Esophagus squamous epithelium (tissue), 5 donors: Measurements from ENCODE around the gene RNASEL. TPM values are rescaled to one million over a fixed set of nuclear protein-coding genes. Genes with fewer than 3 reads are reported as not detected.

Experiments used
- DNase-seq: peaks from one replicate; lab custom pipeline; 2025; lab: John Stamatoyannopoulos, UW
- H3K27ac ChIP-seq, 4 donors: fragments of 200-600 bp; sonication (generic); one replicate each; pipeline ENCODE4 v1.5.1; 2016 to 2019; ENCODE audit warnings: mild to moderate bottlenecking in 1 of 4
- H3K27me3 ChIP-seq, 4 donors: fragments of 200-600 bp; sonication (generic); 1 replicate in 3 of 4; 2 replicates in 1 of 4; pipeline versions ENCODE4 v1.5.1 to v1.6.0; 2017 to 2021; ENCODE audit warnings: antibody characterized with exemption in 1 of 4
- H3K36me3 ChIP-seq, 3 donors: fragments of 200-600 bp; sonication (generic); one replicate each; pipeline ENCODE4 v1.5.1; 2016 to 2019
- H3K4me1 ChIP-seq, 3 donors: fragments of 200-600 bp; sonication (generic); one replicate each; pipeline ENCODE4 v1.5.1; 2017 to 2019
- H3K4me3 ChIP-seq, 4 donors: fragments of 200-600 bp; sonication (generic); 1 replicate in 3 of 4; 2 replicates in 1 of 4; pipeline ENCODE4 v1.5.1; 2016 to 2019; ENCODE audit warnings: mild to moderate bottlenecking in 2 of 4, moderate library complexity in 1 of 4
- H3K9me3 ChIP-seq, 3 donors: fragments of 200-600 bp; sonication (generic); one replicate each; pipeline ENCODE4 v1.5.1; 2016 to 2019
- CTCF ChIP-seq, 6 experiments: fragments of 450-650 bp in 4 of 6; fragments of 200-600 bp in 2 of 6; sonication (generic) in 2 of 6; IDR thresholded peaks; one replicate each; pipeline ENCODE4 v1.5.1; 2016 to 2019; ENCODE audit warnings: antibody characterized with exemption in 6 of 6, mild to moderate bottlenecking in 4 of 6, moderate library complexity in 4 of 6
- POLR2A ChIP-seq, 4 donors: fragments of 450-650 bp; IDR thresholded peaks; one replicate each; pipeline ENCODE4 v1.6.1; 2017; ENCODE audit warnings: antibody characterized with exemption in 4 of 4, mild to moderate bottlenecking in 4 of 4, moderate library complexity in 3 of 4
- WGBS, 2 donors: methylation state at CpG; one replicate each; pipeline ENCODE4 v1.1.5; 2018; 5-methylcytosine and 5-hydroxymethylcytosine counted together
- intact Hi-C: fragments of 100-400 bp; cut with DNase I; formaldehyde crosslinking; loops from one replicate; pipeline ENCODE4 v1.15.0; 2022
- total RNA-seq, 4 donors: library from RNA; depleted of rRNA; stranded (reverse); fragments of >200 nt; gene quantifications; one replicate each; pipeline ENCODE4 v1.1.0, GENCODE V29; 2016
- donor health status: DM: yes; HTN: yes; CAD: no.

The RNASEL gene
- total RNA-seq, 4 donors from 2014 or later, result 5.6 to 9.5 (median 7.5) TPM

- H3K9me3 ChIP-seq, result no peaks in the 10 kb centered on the region
- H3K27me3 ChIP-seq, result no peaks in the 10 kb centered on the region
- TF ChIP-seq CTCF (IDR thresholded peaks at IDR 0.05) (no peak), POLR2A (IDR thresholded peaks at IDR 0.05) (no peak)
- WGBS, 2 donors, result 89 to 90% methylated on average over 5 of the region's 5 CpGs
- H3K4me1 ChIP-seq, result peaks cover 0 to 22% (median 0%) of the 10 kb centered on the region in 3 donors
- no peak for DNase-seq
- H3K27ac ChIP-seq, result no peak overlapping the region
- intact Hi-C loops, result no loop called here
- peaks cover 0 to 3% (median 0%) of the 10 kb centered on the region in 3 donors for H3K36me3 ChIP-seq
- H3K4me3 ChIP-seq, result no peak overlapping the region
Observed at GRCh38 chr1:182567629-182568028, 21.4 kb downstream of the RNASEL start.

GRCh38 chr1:182565537-182565936 is 23.5 kb downstream of the RNASEL start:
- H3K4me1 ChIP-seq, result peaks cover 0 to 15% (median 0%) of the 10 kb centered on the region in 3 donors
- no peak for DNase-seq
- intact Hi-C loops, result no loop called here
- no peaks in the 10 kb centered on the region for H3K9me3 ChIP-seq
- TF ChIP-seq POLR2A (IDR thresholded peaks at IDR 0.05) (no peak), CTCF (IDR thresholded peaks at IDR 0.05) (no peak)
- H3K27ac ChIP-seq, result no peak overlapping the region
- WGBS, 2 donors, result 64 to 66% methylated on average over 3 of the region's 3 CpGs
- H3K27me3 ChIP-seq, result peaks cover 0 to 5% (median 0%) of the 10 kb centered on the region in 4 donors
- no peak overlapping the region for H3K4me3 ChIP-seq
- H3K36me3 ChIP-seq, result no peaks in the 10 kb centered on the region

- TF ChIP-seq POLR2A (IDR thresholded peaks at IDR 0.05) (no peak), CTCF (IDR thresholded peaks at IDR 0.05) (no peak)
- no peak for DNase-seq
- peaks cover 0 to 4% (median 0%) of the 10 kb centered on the region in 3 donors for H3K4me1 ChIP-seq
- H3K9me3 ChIP-seq, result no peaks in the 10 kb centered on the region
- H3K4me3 ChIP-seq, result no peak overlapping the region
- H3K27ac ChIP-seq, result no peak overlapping the region
- peaks cover 0 to 5% (median 0%) of the 10 kb centered on the region in 4 donors for H3K27me3 ChIP-seq
- 70 to 77% methylated on average over 2 of the region's 2 CpGs for WGBS, 2 donors
- H3K36me3 ChIP-seq, result no peaks in the 10 kb centered on the region
- intact Hi-C loops, result no loop called here
Observed at GRCh38 chr1:182564406-182565004, 24.6 kb downstream of the RNASEL start.

- Histone ChIP-seq H3K36me3 (no peaks in the 10 kb centered on the region), H3K27me3 (peaks cover 0 to 5% (median 0%) of the 10 kb centered on the region in 4 donors), H3K4me3 (no peak overlapping the region), H3K9me3 (no peaks in the 10 kb centered on the region), H3K4me1 (no peaks in the 10 kb centered on the region), H3K27ac (no peak overlapping the region)
- DNase-seq, result no peak
- 83 to 86% methylated on average over 4 of the region's 4 CpGs for WGBS, 2 donors
- intact Hi-C loops, result no loop called here
- TF ChIP-seq CTCF (IDR thresholded peaks at IDR 0.05), result no peak
- no peak for TF ChIP-seq POLR2A (IDR thresholded peaks at IDR 0.05)
Observed at GRCh38 chr1:182563095-182563494, 26.0 kb downstream of the RNASEL start.

- intact Hi-C loops, result no loop called here
- WGBS, 2 donors, result 53 to 63% methylated on average over 4 of the region's 4 CpGs
- H3K27ac ChIP-seq, result no peak overlapping the region
Observed at GRCh38 chr1:182561456-182561855, 27.6 kb downstream of the RNASEL start.

More at GRCh38 chr1:182561456-182561855, 27.6 kb downstream of the RNASEL start:
- Histone ChIP-seq H3K4me3 (no peak overlapping the region), H3K9me3 (no peaks in the 10 kb centered on the region), H3K4me1 (no peaks in the 10 kb centered on the region), H3K27me3 (peaks cover 0 to 5% (median 0%) of the 10 kb centered on the region in 4 donors), H3K36me3 (no peaks in the 10 kb centered on the region)
- TF ChIP-seq POLR2A (IDR thresholded peaks at IDR 0.05) (no peak), CTCF (IDR thresholded peaks at IDR 0.05) (no peak)
- DNase-seq, result no peak
